NT2/D1 (cell line): Measurements from ENCODE around the gene CUTA.

ENCODE experiments used
- DNase-seq: peaks from one replicate; pipeline ENCODE4 v3.0.0-alpha.2; 2011; ENCODE audit warnings: low read depth, low spot score
- H3K27me3 ChIP-seq: 2 replicates; pipeline ENCODE4 v1.6.0; 2011; ENCODE audit warnings: mild to moderate bottlenecking; ENCODE audit not compliant: insufficient read length, insufficient read depth
- H3K36me3 ChIP-seq: 2 replicates; pipeline ENCODE4 v1.6.1; 2011; ENCODE audit warnings: mild to moderate bottlenecking, low read length, mixed read lengths; ENCODE audit not compliant: insufficient read depth, insufficient read length
- H3K4me1 ChIP-seq: 2 replicates; pipeline ENCODE4 v1.5.1; 2011; ENCODE audit not compliant: insufficient read depth, insufficient read length
- H3K4me3 ChIP-seq: 2 replicates; pipeline ENCODE4 v1.5.1; 2011; ENCODE audit warnings: low read depth; ENCODE audit not compliant: insufficient read length
- H3K9ac ChIP-seq: 2 replicates; pipeline ENCODE4 v1.6.0; 2011; ENCODE audit warnings: low read depth; ENCODE audit not compliant: insufficient read length
- H3K9me3 ChIP-seq: 2 replicates; pipeline ENCODE4 v1.5.1; 2011; ENCODE audit warnings: mild to moderate bottlenecking, low read length; ENCODE audit not compliant: insufficient read depth
- SUZ12 ChIP-seq: IDR thresholded peaks from 2 replicates; pipeline ENCODE4 v1.6.1; 2011; ENCODE audit not compliant: insufficient read length, insufficient read depth; ENCODE audit errors: extremely low read depth
- YY1 ChIP-seq: IDR thresholded peaks from 2 replicates; pipeline ENCODE4 v1.6.1; 2011; ENCODE audit not compliant: insufficient read length, insufficient read depth
- ZNF274 ChIP-seq: IDR thresholded peaks from 2 replicates; pipeline ENCODE4 v1.6.1; 2011; ENCODE audit warnings: mild to moderate bottlenecking, low read depth, low read length

The CUTA gene

GRCh38 chr6:33430334-33430733 is 12.4 kb upstream of the CUTA start:
- DNase-seq: no peak
- peaks cover 22% of the 10 kb centered on the region for H3K4me1 ChIP-seq
- H3K4me3 ChIP-seq: no peak overlapping the region

GRCh38 chr6:33429750-33430052 is 11.8 kb upstream of the CUTA start:
- TF ChIP-seq SUZ12 (no peak), YY1 (no peak), ZNF274 (no peak)
- peaks cover 21% of the 10 kb centered on the region for H3K4me1 ChIP-seq
- no peak for DNase-seq
- H3K4me3 ChIP-seq: no peak overlapping the region
- no peak overlapping the region for H3K9ac ChIP-seq
- no peaks in the 10 kb centered on the region for H3K36me3 ChIP-seq
- no peaks in the 10 kb centered on the region for H3K9me3 ChIP-seq
- no peaks in the 10 kb centered on the region for H3K27me3 ChIP-seq

More at GRCh38 chr6:33430334-33430733, 12.4 kb upstream of the CUTA start:
- no peak for TF ChIP-seq SUZ12
- TF ChIP-seq ZNF274: no peak
- TF ChIP-seq YY1: no peak
- Histone ChIP-seq H3K9me3 (no peaks in the 10 kb centered on the region), H3K36me3 (peaks cover 5% of the 10 kb centered on the region), H3K27me3 (no peaks in the 10 kb centered on the region), H3K9ac (no peak overlapping the region)

- H3K4me3 ChIP-seq: no peak overlapping the region
- DNase-seq: no peak
- H3K36me3 ChIP-seq: peaks cover 2% of the 10 kb centered on the region
- H3K4me1 ChIP-seq: peaks cover 21% of the 10 kb centered on the region
- H3K9ac ChIP-seq: peak overlapping the region; percentile 61
- TF ChIP-seq ZNF274 (no peak), YY1 (no peak), SUZ12 (no peak)
- H3K9me3 ChIP-seq: no peaks in the 10 kb centered on the region
- H3K27me3 ChIP-seq: no peaks in the 10 kb centered on the region
Measured at GRCh38 chr6:33428966-33429749, 11.3 kb upstream of the CUTA start.

- no peaks in the 10 kb centered on the region for H3K9me3 ChIP-seq
- H3K27me3 ChIP-seq: no peaks in the 10 kb centered on the region
- no peak for TF ChIP-seq YY1
- TF ChIP-seq ZNF274: no peak
- no peak for TF ChIP-seq SUZ12
- peaks cover 21% of the 10 kb centered on the region for H3K4me1 ChIP-seq
- H3K36me3 ChIP-seq: peaks cover 9% of the 10 kb centered on the region
- DNase-seq: no peak
- peak overlapping the region; percentile 70 for H3K9ac ChIP-seq
- H3K4me3 ChIP-seq: peak overlapping the region; percentile 36
Measured at GRCh38 chr6:33428224-33428965, 10.5 kb upstream of the CUTA start.

GRCh38 chr6:33427585-33428223 is 9.8 kb upstream of the CUTA start:
- no peak for DNase-seq
- TF ChIP-seq YY1: no peak
- no peak for TF ChIP-seq SUZ12
- TF ChIP-seq ZNF274: no peak
- H3K27me3 ChIP-seq: no peaks in the 10 kb centered on the region
- peaks cover 16% of the 10 kb centered on the region for H3K36me3 ChIP-seq
- H3K4me1 ChIP-seq: peaks cover 21% of the 10 kb centered on the region
- no peaks in the 10 kb centered on the region for H3K9me3 ChIP-seq
- H3K4me3 ChIP-seq: peak overlapping the region; percentile 54
- peak overlapping the region; percentile 79 for H3K9ac ChIP-seq

GRCh38 chr6:33426590-33427511 is 8.9 kb upstream of the CUTA start:
- peaks cover 19% of the 10 kb centered on the region for H3K4me1 ChIP-seq
- H3K27me3 ChIP-seq: no peaks in the 10 kb centered on the region
- TF ChIP-seq ZNF274: no peak
- no peak for TF ChIP-seq SUZ12
- TF ChIP-seq YY1: no peak
- no peak for DNase-seq
- peak overlapping the region; percentile 79 for H3K9ac ChIP-seq
- no peaks in the 10 kb centered on the region for H3K9me3 ChIP-seq
- H3K36me3 ChIP-seq: peaks cover 20% of the 10 kb centered on the region
- H3K4me3 ChIP-seq: peak overlapping the region; percentile 54
